Ammon's horn (tissue), 1 donor: Measurements from ENCODE around the gene MARS1.

Experiments used
- DNase-seq: peaks from one replicate; pipeline ENCODE4 v3.0.0-alpha.2; 2016; ENCODE audit warnings: low spot score

MARS1 gene

GRCh38 chr12:57531836-57532235, 44.0 kb downstream of the MARS1 start:
- no peak for DNase-seq

GRCh38 chr12:57533108-57533507, 45.2 kb downstream of the MARS1 start:
- DNase-seq, result no peak

GRCh38 chr12:57534250-57534649, 46.4 kb downstream of the MARS1 start:
- no peak for DNase-seq

- no peak for DNase-seq
Observed at GRCh38 chr12:57534991-57535543, 47.2 kb downstream of the MARS1 start.

- DNase-seq, result no peak
Observed at GRCh38 chr12:57535764-57536596, 48.1 kb downstream of the MARS1 start.

GRCh38 chr12:57536597-57536942, 48.7 kb downstream of the MARS1 start:
- no peak for DNase-seq

GRCh38 chr12:57539134-57539768, 51.4 kb downstream of the MARS1 start:
- no peak for DNase-seq

GRCh38 chr12:57541001-57541400, 53.1 kb downstream of the MARS1 start:
- no peak for DNase-seq

- DNase-seq, result no peak
Observed at GRCh38 chr12:57541717-57542116, 53.8 kb downstream of the MARS1 start.

- no peak for DNase-seq
Observed at GRCh38 chr12:57543581-57543980, 55.7 kb downstream of the MARS1 start.

- DNase-seq, result no peak
Observed at GRCh38 chr12:57545809-57546437, 58.1 kb downstream of the MARS1 start.

GRCh38 chr12:57546438-57547287, 58.8 kb downstream of the MARS1 start, which contains the start of gene DCTN2:
Gene DCTN2, minus strand, starts transcription at chr12:57547192. Its CDS starts 129 bp downstream, at chr12:57547063.
- peak; percentile 98 for DNase-seq

GRCh38 chr12:57547288-57548012, 59.6 kb downstream of the MARS1 start:
- DNase-seq, result no peak

GRCh38 chr12:57548013-57548315, 60.1 kb downstream of the MARS1 start:
- DNase-seq, result no peak

GRCh38 chr12:57548488-57548887, 60.6 kb downstream of the MARS1 start:
- DNase-seq, result no peak

GRCh38 chr12:57549203-57549908, 61.5 kb downstream of the MARS1 start:
- DNase-seq, result no peak

GRCh38 chr12:57549909-57550640, 62.2 kb downstream of the MARS1 start, which contains the start of gene KIF5A:
Gene KIF5A, plus strand, starts transcription at chr12:57550044. Its CDS starts 228 bp downstream, at chr12:57550272.
- DNase-seq, result peak; percentile 74

- DNase-seq, result no peak
Observed at GRCh38 chr12:57550641-57551549, 63.0 kb downstream of the MARS1 start.
